HG02973 (cell line): ENCODE results near the gene CSF3.

Source experiments
- ATAC-seq: cut with Tn5 transposase; IDR thresholded peaks from one replicate; pipeline ENCODE4 v1.9.1; 2021; ENCODE audit warnings: moderate library complexity; ENCODE audit not compliant: unreplicated experiment

Gene CSF3

GRCh38 chr17:40059729-40060475, 44.7 kb downstream of the CSF3 start:
- no peak for ATAC-seq

DNA sequence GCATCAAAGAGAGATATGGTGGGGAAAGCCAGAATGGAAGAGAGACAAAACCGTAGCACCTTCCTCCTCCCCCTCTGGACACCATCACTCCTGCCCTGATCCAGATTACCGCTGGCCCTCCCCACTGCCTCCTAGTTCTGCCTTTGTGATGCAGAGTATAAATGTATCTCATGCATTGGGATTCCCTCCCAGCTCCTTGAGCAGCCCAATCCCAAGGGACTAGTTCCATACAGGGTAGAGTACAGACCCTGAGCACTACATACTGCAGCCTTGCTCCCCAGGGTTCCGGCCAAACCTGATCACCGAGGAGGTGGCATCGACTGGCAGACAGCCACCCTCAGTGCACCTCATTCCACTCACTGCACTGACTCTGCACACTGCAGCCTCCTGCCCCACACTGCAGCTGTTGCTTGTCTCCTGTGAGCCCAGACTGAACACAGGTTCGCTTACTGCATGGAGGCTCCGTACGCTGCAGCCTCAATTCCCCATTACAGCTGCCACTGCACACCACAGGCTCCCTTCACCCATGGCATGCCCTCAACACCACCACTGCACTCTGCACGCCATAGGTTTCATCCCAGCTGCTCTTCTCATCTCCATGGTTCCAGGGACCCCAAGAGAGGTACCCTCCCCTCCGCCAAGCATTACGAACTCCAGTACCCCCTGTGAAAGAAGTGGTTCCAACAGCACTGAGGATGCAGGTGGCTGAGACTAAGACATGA, 45.8 kb downstream of the CSF3 start:
- ATAC-seq: no peak

- no peak for ATAC-seq
These were observed 46.4 kb downstream of the CSF3 start for GRCh38 chr17:40061609-40062038.

GRCh38 chr17:40062329-40063186, 47.3 kb downstream of the CSF3 start, which contains the start of gene THRA:
THRA (plus strand) TSS chr17:40062965; CDS start chr17:40074489, 11,524 bp downstream.
- ATAC-seq: peak; percentile 56

DNA sequence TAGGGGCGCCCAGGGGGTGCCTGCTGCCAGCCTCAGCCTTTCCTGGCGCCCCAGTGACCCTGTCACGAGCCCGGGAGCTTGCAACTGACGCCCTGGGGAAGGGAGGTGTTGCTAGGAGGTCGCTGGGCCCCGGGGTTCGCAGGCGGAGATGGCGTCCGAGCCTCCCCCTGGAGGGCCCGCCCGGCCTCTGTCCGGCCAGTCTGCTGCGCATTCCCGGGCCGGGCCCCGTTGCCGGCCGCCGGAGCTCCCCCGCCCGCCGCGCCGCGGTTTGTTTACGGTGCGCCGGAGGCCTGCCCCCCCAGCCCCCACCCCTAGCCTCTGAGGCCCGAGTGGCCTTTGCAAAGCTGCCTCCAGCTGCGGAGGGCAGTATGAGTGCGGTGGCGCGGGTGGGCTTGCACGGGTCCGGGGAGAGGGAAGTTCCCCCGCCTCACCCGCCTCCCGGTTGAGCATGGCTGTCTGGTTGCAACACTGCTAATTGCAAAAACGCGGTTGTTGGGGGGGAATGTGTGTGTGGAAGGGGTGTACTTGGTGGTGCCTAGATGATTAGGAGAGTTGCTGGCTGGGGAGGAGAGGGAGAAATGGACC, 48.0 kb downstream of the CSF3 start:
- ATAC-seq: peak; percentile 10

DNA sequence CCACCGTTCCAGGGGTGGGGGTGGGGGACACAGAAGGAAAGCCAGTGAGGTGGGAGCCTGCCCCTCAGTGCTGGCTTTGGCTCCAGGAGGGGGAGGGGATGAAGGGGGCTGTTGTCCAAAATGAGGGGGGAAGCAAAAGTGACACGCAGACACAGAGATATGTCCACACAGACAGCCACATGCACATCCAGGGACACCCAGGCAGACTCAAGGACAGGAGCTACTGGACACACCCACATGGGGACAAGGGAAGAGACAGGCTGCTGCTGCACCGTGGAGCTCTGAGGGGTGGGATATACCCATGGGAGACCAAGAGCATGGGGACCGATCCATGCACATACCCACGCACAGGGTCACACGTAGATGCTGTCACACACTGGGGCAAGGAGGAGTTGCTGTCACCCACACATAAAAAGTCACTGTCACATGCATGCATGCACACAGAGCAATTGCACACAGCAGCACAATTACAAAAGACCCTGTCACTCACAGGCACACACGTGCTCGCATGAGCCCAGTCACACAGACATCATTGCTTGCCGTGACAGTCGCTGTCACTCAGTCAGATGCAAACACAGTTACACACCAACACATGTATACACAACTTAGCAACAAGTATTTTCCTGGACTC, 48.8 kb downstream of the CSF3 start:
- ATAC-seq: no peak

GRCh38 chr17:40064971-40065768, 49.9 kb downstream of the CSF3 start:
- no peak for ATAC-seq

DNA sequence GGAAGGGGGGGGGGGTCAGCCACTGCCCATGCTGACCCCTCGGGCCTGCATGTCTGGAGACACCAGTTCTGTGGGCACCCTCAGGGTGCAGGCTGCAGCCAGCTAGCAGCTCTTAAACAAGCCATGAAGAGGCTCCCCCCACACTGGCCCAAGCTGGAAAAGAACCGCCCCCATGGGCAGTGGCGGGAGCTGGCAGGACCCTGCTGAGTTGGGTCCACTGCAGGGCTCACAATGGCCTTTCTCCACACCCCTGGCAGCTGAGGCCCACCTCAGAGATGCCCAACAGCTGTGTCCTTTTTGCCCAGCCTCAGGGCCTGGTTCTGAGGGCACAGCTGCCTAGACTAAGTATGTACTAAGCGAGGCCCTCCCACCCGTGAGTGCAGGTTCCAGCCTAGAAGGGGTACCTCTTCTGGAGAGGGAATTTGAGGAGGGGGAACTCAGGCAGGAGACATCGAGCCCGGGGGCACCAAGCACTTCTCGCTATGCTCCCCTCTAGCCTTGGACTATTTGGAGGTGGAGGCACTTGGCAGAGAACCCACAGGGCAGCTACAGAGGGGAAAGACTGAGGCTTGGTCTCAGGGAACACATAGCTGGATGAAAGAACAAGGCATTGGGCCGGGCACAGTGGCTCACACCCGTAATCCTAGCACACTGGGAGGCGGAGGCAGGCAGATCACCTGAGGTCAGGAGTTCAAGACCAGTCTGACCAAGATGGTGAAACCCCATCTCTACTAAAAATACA, 50.7 kb downstream of the CSF3 start:
- ATAC-seq: no peak
